K562 (cell line): ENCODE measurements around the gene HDAC10. TPM values are rescaled to one million over a fixed set of nuclear protein-coding genes. Genes with fewer than 3 reads are reported as not detected.

Source experiments
- ATAC-seq: fragments of 200-7000 bp; cut with Tn5 transposase; 3 replicates; pipeline ENCODE4 v1.9.1; 2020; ENCODE audit warnings: moderate library complexity
- BruUV-seq: library from RNA; stranded (reverse); fragments of 400-500 nt; replicated peaks from 2 replicates; lab custom pipeline; 2021; lab: Mats Ljungman, UMichigan
- CTCF ChIA-PET: fragments of 300-600 bp; formaldehyde crosslinking; extraction: SDS; loops from one replicate; lab custom pipeline; 2021; ENCODE audit warnings: low intra/inter-chr PET ratio; lab: Yijun Ruan, JAX
- POLR2A ChIA-PET: fragments of 300-600, 350-650 bp; sonication (Branson Sonifier 250); formaldehyde crosslinking; extraction: SDS; loops from one replicate; lab custom pipeline; 2021; ENCODE audit warnings: antibody characterized with exemption, inconsistent platforms; lab: Yijun Ruan, JAX
- DNase-seq, 4 experiments: peaks; one replicate each; pipeline versions ENCODE4 v3.0.0 to v3.0.0-alpha.2; 2011 to 2018; ENCODE audit warnings: low spot score in 3 of 4, mixed read lengths in 3 of 4; ENCODE audit errors: extremely low read depth in 1 of 4
- FAIRE-seq: peaks from 2 replicates; lab custom pipeline; 2011; peaks lifted over from hg19 to GRCh38; lab: Jason Lieb, UNC
- H2AFZ ChIP-seq: 2 replicates; pipeline ENCODE4 v1.6.0; 2011; ENCODE audit warnings: low read depth, low read length, control low read depth, inconsistent platforms
- H3K27ac ChIP-seq: fragments of 200-600 bp; 3 replicates; pipeline ENCODE4 v1.8.0; 2011; ENCODE audit warnings: low read depth, mild to moderate bottlenecking, control low read depth, inconsistent platforms, low read length, moderate library complexity, mixed read lengths; ENCODE audit errors: extremely low read depth
- H3K27me3 ChIP-seq, 2 experiments: fragments of 300-600 bp in 1 of 2; 2 replicates in 1 of 2; 3 replicates in 1 of 2; pipeline versions ENCODE4 v1.6.0 to v1.8.0; 2011; ENCODE audit warnings: inconsistent platforms in 2 of 2, low read length in 2 of 2, mild to moderate bottlenecking in 1 of 2, mixed read lengths in 1 of 2, moderate library complexity in 1 of 2; ENCODE audit not compliant: control insufficient read depth in 2 of 2, insufficient read depth in 2 of 2
- H3K36me3 ChIP-seq: fragments of 300-600 bp; 3 replicates; pipeline ENCODE4 v1.8.0; 2011; ENCODE audit warnings: mild to moderate bottlenecking, low read length, inconsistent platforms; ENCODE audit not compliant: control insufficient read depth, insufficient read depth
- H3K4me1 ChIP-seq, 2 experiments: fragments of 200-600 bp in 1 of 2; replicated peaks in 1 of 2; 2 replicates in 1 of 2; 3 replicates in 1 of 2; pipeline versions ENCODE4 v1.5.1 to v1.8.0; 2011; ENCODE audit warnings: inconsistent platforms in 2 of 2, low read length in 2 of 2, mild to moderate bottlenecking in 1 of 2, mixed read lengths in 1 of 2, moderate library complexity in 1 of 2; ENCODE audit not compliant: control insufficient read depth in 2 of 2, insufficient read depth in 2 of 2
- H3K4me2 ChIP-seq: 2 replicates; pipeline ENCODE4 v1.6.1; 2011; ENCODE audit warnings: low read length, control low read depth, inconsistent platforms, mixed read lengths; ENCODE audit not compliant: insufficient read depth
- H3K4me3 ChIP-seq: fragments of 200-600 bp; sonication (generic), shearing (Covaris generic); 2 replicates; pipeline ENCODE4 v1.5.1; 2016; ENCODE audit warnings: control low read depth, inconsistent platforms
- H3K79me2 ChIP-seq: fragments of 200-600 bp; 3 replicates; pipeline ENCODE4 v1.8.0; 2011; ENCODE audit warnings: low read length, inconsistent platforms; ENCODE audit not compliant: control insufficient read depth, insufficient read depth
- H3K9ac ChIP-seq, 2 experiments: 2 replicates each; pipeline versions ENCODE4 v1.6.0 to v1.6.1; 2011; ENCODE audit warnings: low read depth in 2 of 2, low read length in 2 of 2, control low read depth in 1 of 2, inconsistent platforms in 1 of 2, mild to moderate bottlenecking in 1 of 2, mixed read lengths in 1 of 2; ENCODE audit not compliant: insufficient read depth in 1 of 2
- H3K9me1 ChIP-seq: one replicate; pipeline ENCODE4 v1.6.0; 2011; ENCODE audit warnings: inconsistent platforms, mild to moderate bottlenecking, low read length, moderate library complexity; ENCODE audit not compliant: control insufficient read depth, insufficient read depth
- H3K9me3 ChIP-seq: replicated peaks from 2 replicates; pipeline ENCODE4 v1.5.1; 2011; ENCODE audit warnings: low read depth, low read length, inconsistent platforms; ENCODE audit not compliant: control insufficient read depth, insufficient read depth
- H4K20me1 ChIP-seq: replicated peaks from 2 replicates; pipeline ENCODE4 v1.6.1; 2011; ENCODE audit warnings: low read length, inconsistent platforms, mixed read lengths; ENCODE audit not compliant: control insufficient read depth, insufficient read depth
- EWSR1 ChIP-seq: fragments of 450-650 bp; IDR thresholded peaks from 2 replicates; pipeline ENCODE4 v1.6.1; 2018; ENCODE audit warnings: borderline replicate concordance, mild to moderate bottlenecking, low read depth, moderate library complexity; ENCODE audit not compliant: partially characterized antibody
- GTF2A2 ChIP-seq: IDR thresholded peaks from 2 replicates; pipeline ENCODE4 v1.6.1; 2016; ENCODE audit warnings: mild to moderate bottlenecking, missing genetic modification characterization, missing compliant biosample characterization
- HNRNPL ChIP-seq: fragments of 200-400 bp; formaldehyde crosslinking; IDR thresholded peaks from 2 replicates; pipeline ENCODE4 v1.6.1; 2017; ENCODE audit warnings: low read depth, mild to moderate bottlenecking, low read length
- LARP7 ChIP-seq: fragments of 450-650 bp; IDR thresholded peaks from 2 replicates; pipeline ENCODE4 v1.6.1; 2016
- PHF20 ChIP-seq: fragments of 450-650 bp; IDR thresholded peaks from 2 replicates; pipeline ENCODE4 v1.6.1; 2018; ENCODE audit not compliant: partially characterized antibody
- SMARCE1 ChIP-seq: fragments of 450-650 bp; IDR thresholded peaks from 2 replicates; pipeline ENCODE4 v1.7.1; 2016; ENCODE audit warnings: mild to moderate bottlenecking
- SRSF7 ChIP-seq: fragments of 200-400 bp; formaldehyde crosslinking; optimal IDR thresholded peaks from 2 replicates; pipeline ENCODE3; 2017; ENCODE audit warnings: mild to moderate bottlenecking, low read depth, low read length
- SUPT5H ChIP-seq: fragments of 450-650 bp; IDR thresholded peaks from 2 replicates; pipeline ENCODE4 v1.6.1; 2016
- TRIM25 ChIP-seq: fragments of 450-650 bp; IDR thresholded peaks from 2 replicates; pipeline ENCODE4 v1.7.0; 2016; ENCODE audit warnings: borderline replicate concordance
- ZNF354B ChIP-seq: fragments of 250-450 bp; sonication (Bioruptor Pico); IDR thresholded peaks from 2 replicates; pipeline ENCODE4 v1.4.0; 2020
- WGBS: fragments of 100-300 bp; shearing (Covaris generic); methylation state at CpG from one replicate; pipeline ENCODE4 v1.1.6; 2016; ENCODE audit warnings: low coverage, mixed read lengths; ENCODE audit not compliant: insufficient coverage; ENCODE audit errors: missing lambda C conversion rate; 5-methylcytosine and 5-hydroxymethylcytosine counted together
- in situ Hi-C: fragments of 300-500 bp; cut with MboI; formaldehyde crosslinking; loops from 4 replicates; pipeline ENCODE4 v1.15.0; 2018; ENCODE audit warnings: inconsistent platforms, mixed read lengths
- intact Hi-C: fragments of 100-400 bp; cut with micrococcal nuclease; formaldehyde crosslinking; loops from 2 replicates; pipeline ENCODE4 v1.14.2; 2022
- polyA plus RNA-seq, 8 experiments: library from polyadenylated mRNA; depleted of rRNA in 4 of 8; stranded (reverse) in 5 of 8; unstranded in 3 of 8; fragments of >200 nt; fragmentation: Nextera tagmentation in 2 of 8; fragmentation: Illumina TruSeq in 1 of 8; extraction: Ambion mirVana in 2 of 8; extraction: Trizol in 1 of 8; gene quantifications; 2 replicates each; pipeline versions ENCODE4 v1.2.1 to v1.2.3, GENCODE V29; 2011 to 2014; ENCODE audit warnings: inconsistent platforms in 1 of 8, missing spikeins in 1 of 8
- total RNA-seq, 7 experiments: library from RNA; depleted of rRNA in 6 of 7; stranded (reverse); fragments of >200 nt in 6 of 7; fragmentation: Illumina TruSeq in 2 of 7; extraction: Trizol in 2 of 7; gene quantifications; 2 replicates each; pipeline versions ENCODE4 v1.2.1 to v1.2.3, GENCODE V29; 2011 to 2021; ENCODE audit warnings: low replicate concordance in 1 of 7
- TF ChIP-seq, protein P1 (sequence below): fragments of 450-650 bp; IDR thresholded peaks from 2 replicates; pipeline ENCODE4 v1.6.1; 2018; ENCODE audit warnings: mild to moderate bottlenecking, low read depth; ENCODE audit not compliant: partially characterized antibody
- TF ChIP-seq, protein P2 (sequence below): fragments of 250-450 bp; sonication (Bioruptor Pico); IDR thresholded peaks from 2 replicates; pipeline ENCODE4 v1.4.0; 2020

The HDAC10 gene
- total and polyA plus RNA-seq, 9 of the 15 experiments (the other 6 are each of a cell fraction or from before 2014, with no cell fraction given): 0.10 to 44.2 (median 6.5) TPM

DNA sequence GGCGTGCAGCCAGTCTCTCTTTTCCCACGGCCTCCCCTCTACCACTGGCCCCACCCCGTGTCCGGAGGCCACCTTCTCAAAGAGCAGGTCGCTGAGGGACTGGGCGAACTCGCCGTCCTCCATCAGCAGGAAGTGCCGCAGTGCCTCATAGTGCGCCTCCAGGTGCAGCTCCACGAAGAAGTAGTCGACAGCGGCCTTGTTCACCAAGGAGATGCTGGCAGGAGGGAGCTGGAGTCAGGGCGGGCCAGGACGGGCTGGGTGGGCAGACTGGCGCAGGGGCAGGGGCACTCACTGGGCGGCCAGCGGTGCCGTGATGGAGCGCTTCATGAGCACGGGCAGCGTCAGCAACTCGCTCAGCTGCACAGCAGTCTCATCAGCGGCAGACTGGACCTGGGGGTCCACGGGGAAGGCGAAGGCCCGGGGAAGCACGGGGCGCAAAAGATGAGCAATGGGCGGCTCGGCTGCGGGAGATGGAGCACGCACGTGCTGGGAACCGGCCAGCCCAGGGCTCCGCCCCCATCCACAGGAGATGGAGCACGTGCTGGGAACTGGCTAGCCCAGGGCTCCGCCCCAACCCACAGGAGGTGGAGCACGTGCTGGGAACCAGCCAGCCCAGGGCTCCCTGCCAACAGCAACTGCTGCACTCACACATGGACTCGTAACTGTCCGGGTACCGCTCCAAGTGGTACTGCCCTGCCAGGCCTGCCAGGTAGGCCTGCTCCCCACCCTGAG lies 31.9 kb downstream of the HDAC10 start:
- no TSS peak for BruUV-seq
- no peak overlapping the region for H3K9ac ChIP-seq
- no peak overlapping the region for H3K4me3 ChIP-seq
- ATAC-seq: peak; percentile 93
- 83% methylated on average over 9 of the region's 42 CpGs for WGBS
- H3K36me3 ChIP-seq: peaks cover 89% of the 10 kb centered on the region; the same call in 2 of the 3 replicates
- peak; percentile 72 to 81 (median 79) for DNase-seq
- no peaks in the 10 kb centered on the region for H4K20me1 ChIP-seq
- H3K4me1 ChIP-seq: peaks cover 0 to 30% of the 10 kb centered on the region in 2 experiments; a peak in 3 of 5 replicates
- no peaks in the 10 kb centered on the region for H3K9me1 ChIP-seq
- CTCF ChIA-PET: no interaction called here
- H3K9me3 ChIP-seq: 0 out of 2 replicates have a peak, but pooled peaks cover 1% of the 10 kb centered on the region
- FAIRE-seq: no peak
- H2AFZ ChIP-seq: no peak overlapping the region
- no peak overlapping the region for H3K27ac ChIP-seq
- intact Hi-C loops: no loop called here
- H3K79me2 ChIP-seq: peaks cover 9% of the 10 kb centered on the region; the same call in 2 of the 3 replicates
- in situ Hi-C loops: no loop called here
- H3K27me3 ChIP-seq: no peaks in the 10 kb centered on the region
- POLR2A ChIA-PET: no interaction called here
- no peak overlapping the region for H3K4me2 ChIP-seq
- TF ChIP-seq LARP7: no peak
- 0 out of 2 replicates have a peak, but pooled peaks have one; percentile 24 for TF ChIP-seq HNRNPL
- TF ChIP-seq PHF20: no peak
- TF ChIP-seq GTF2A2 (tag): no peak
- no peak for TF ChIP-seq SMARCE1
- TF ChIP-seq, protein P1, sequence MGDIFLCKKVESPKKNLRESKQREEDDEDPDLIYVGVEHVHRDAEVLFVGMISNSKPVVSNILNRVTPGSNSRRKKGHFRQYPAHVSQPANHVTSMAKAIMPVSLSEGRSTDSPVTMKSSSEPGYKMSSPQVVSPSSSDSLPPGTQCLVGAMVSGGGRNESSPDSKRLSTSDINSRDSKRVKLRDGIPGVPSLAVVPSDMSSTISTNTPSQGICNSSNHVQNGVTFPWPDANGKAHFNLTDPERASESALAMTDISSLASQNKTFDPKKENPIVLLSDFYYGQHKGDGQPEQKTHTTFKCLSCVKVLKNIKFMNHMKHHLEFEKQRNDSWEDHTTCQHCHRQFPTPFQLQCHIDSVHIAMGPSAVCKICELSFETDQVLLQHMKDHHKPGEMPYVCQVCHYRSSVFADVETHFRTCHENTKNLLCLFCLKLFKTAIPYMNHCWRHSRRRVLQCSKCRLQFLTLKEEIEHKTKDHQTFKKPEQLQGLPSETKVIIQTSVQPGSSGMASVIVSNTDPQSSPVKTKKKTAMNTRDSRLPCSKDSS: no peak
- no peak for TF ChIP-seq ZNF354B (CRISPR knock-in tag)
- TF ChIP-seq, protein P2, sequence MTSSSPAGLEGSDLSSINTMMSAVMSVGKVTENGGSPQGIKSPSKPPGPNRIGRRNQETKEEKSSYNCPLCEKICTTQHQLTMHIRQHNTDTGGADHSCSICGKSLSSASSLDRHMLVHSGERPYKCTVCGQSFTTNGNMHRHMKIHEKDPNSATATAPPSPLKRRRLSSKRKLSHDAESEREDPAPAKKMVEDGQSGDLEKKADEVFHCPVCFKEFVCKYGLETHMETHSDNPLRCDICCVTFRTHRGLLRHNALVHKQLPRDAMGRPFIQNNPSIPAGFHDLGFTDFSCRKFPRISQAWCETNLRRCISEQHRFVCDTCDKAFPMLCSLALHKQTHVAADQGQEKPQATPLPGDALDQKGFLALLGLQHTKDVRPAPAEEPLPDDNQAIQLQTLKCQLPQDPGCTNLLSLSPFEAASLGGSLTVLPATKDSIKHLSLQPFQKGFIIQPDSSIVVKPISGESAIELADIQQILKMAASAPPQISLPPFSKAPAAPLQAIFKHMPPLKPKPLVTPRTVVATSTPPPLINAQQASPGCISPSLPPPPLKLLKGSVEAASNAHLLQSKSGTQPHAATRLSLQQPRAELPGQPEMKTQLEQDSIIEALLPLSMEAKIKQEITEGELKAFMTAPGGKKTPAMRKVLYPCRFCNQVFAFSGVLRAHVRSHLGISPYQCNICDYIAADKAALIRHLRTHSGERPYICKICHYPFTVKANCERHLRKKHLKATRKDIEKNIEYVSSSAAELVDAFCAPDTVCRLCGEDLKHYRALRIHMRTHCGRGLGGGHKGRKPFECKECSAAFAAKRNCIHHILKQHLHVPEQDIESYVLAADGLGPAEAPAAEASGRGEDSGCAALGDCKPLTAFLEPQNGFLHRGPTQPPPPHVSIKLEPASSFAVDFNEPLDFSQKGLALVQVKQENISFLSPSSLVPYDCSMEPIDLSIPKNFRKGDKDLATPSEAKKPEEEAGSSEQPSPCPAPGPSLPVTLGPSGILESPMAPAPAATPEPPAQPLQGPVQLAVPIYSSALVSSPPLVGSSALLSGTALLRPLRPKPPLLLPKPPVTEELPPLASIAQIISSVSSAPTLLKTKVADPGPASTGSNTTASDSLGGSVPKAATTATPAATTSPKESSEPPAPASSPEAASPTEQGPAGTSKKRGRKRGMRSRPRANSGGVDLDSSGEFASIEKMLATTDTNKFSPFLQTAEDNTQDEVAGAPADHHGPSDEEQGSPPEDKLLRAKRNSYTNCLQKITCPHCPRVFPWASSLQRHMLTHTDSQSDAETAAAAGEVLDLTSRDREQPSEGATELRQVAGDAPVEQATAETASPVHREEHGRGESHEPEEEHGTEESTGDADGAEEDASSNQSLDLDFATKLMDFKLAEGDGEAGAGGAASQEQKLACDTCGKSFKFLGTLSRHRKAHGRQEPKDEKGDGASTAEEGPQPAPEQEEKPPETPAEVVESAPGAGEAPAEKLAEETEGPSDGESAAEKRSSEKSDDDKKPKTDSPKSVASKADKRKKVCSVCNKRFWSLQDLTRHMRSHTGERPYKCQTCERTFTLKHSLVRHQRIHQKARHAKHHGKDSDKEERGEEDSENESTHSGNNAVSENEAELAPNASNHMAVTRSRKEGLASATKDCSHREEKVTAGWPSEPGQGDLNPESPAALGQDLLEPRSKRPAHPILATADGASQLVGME (CRISPR knock-in tag): no peak
- TF ChIP-seq SRSF7: no peak
- TF ChIP-seq SUPT5H: no peak
- no peak for TF ChIP-seq EWSR1
- TF ChIP-seq TRIM25: no peak
